Right lobe of liver (tissue), 6 donors: ENCODE data around the gene EPN3. TPM values are rescaled to one million over a fixed set of nuclear protein-coding genes. Genes with fewer than 3 reads are reported as not detected.

Experiments
- ATAC-seq, 4 donors: fragments of 200-7000 bp; cut with Tn5 transposase; one replicate each; pipeline ENCODE4 v1.9.1; 2020; ENCODE audit warnings: mild to moderate bottlenecking in 4 of 4, moderate library complexity in 4 of 4
- DNase-seq, 3 donors: peaks; one replicate each; pipeline ENCODE4 v3.0.0-alpha.2; 2020
- H3K27ac ChIP-seq, 3 donors: fragments of 200-600 bp; one replicate each; pipeline ENCODE4 v1.8.0; 2022
- H3K27me3 ChIP-seq, 2 donors: fragments of 200-600 bp; one replicate each; pipeline ENCODE4 v1.8.0; 2022
- H3K36me3 ChIP-seq, 4 donors: fragments of 200-600 bp; sonication (generic) in 1 of 4; one replicate each; pipeline versions ENCODE4 v1.5.1 to v1.8.0; 2017 to 2022; ENCODE audit warnings: control low read depth in 1 of 4
- H3K4me1 ChIP-seq, 4 donors: fragments of 200-600 bp; sonication (generic) in 1 of 4; one replicate each; pipeline versions ENCODE4 v1.5.1 to v1.8.0; 2017 to 2022; ENCODE audit warnings: control low read depth in 1 of 4
- H3K4me3 ChIP-seq, 3 donors: fragments of 200-600 bp; one replicate each; pipeline ENCODE4 v1.8.0; 2022
- H3K9me3 ChIP-seq, 4 donors: fragments of 200-600 bp; sonication (generic) in 1 of 4; one replicate each; pipeline versions ENCODE4 v1.5.1 to v1.8.0; 2017 to 2022; ENCODE audit warnings: control low read depth in 1 of 4
- CTCF ChIP-seq, 4 donors: fragments of 200-600 bp in 3 of 4; fragments of 450-650 bp in 1 of 4; IDR thresholded peaks; one replicate each; pipeline versions ENCODE4 v1.5.1 to v1.8.0; 2016 to 2022; ENCODE audit warnings: antibody characterized with exemption in 4 of 4, mild to moderate bottlenecking in 2 of 4
- POLR2A ChIP-seq: fragments of 450-650 bp; IDR thresholded peaks from one replicate; pipeline ENCODE4 v1.6.1; 2017; ENCODE audit warnings: antibody characterized with exemption, mild to moderate bottlenecking
- WGBS: methylation state at CpG from one replicate; pipeline ENCODE4 v1.1.6; 2018; ENCODE audit warnings: low coverage, low lambda C conversion rate; ENCODE audit not compliant: insufficient coverage; ENCODE audit errors: missing lambda C conversion rate; 5-methylcytosine and 5-hydroxymethylcytosine counted together
- intact Hi-C, 2 donors: fragments of 100-400 bp; cut with DNase I; formaldehyde crosslinking; loops; one replicate each; pipeline versions ENCODE4 v1.11.2 to v1.14.1; 2022
- total RNA-seq, 6 experiments: library from RNA; depleted of rRNA in 2 of 6; stranded (reverse); fragments of >200 nt in 2 of 6; fragmentation: NEBNext Ultra II Directional in 3 of 6; extraction: Animal tissue kit (Norgen Biotek cat#: 25700) in 3 of 6; gene quantifications; one replicate each; pipeline versions ENCODE4 v1.1.0 to v1.2.4, GENCODE V29; 2016 to 2023
- donor health status: DM: no; HTN: yes; CAD: no.
- donor health status: DM: no; HTN: no; CAD: no.
- donor health status: DM: no; HTN: no; CAD: no.
- donor health status: DM: no; HTN: yes; CAD: no.
- donor health status: DM: no; HTN: yes; CAD: no.

EPN3 gene
- total RNA-seq, 6 experiments from 2014 or later: 0.06 to 0.27 TPM; not detected in 4

DNA sequence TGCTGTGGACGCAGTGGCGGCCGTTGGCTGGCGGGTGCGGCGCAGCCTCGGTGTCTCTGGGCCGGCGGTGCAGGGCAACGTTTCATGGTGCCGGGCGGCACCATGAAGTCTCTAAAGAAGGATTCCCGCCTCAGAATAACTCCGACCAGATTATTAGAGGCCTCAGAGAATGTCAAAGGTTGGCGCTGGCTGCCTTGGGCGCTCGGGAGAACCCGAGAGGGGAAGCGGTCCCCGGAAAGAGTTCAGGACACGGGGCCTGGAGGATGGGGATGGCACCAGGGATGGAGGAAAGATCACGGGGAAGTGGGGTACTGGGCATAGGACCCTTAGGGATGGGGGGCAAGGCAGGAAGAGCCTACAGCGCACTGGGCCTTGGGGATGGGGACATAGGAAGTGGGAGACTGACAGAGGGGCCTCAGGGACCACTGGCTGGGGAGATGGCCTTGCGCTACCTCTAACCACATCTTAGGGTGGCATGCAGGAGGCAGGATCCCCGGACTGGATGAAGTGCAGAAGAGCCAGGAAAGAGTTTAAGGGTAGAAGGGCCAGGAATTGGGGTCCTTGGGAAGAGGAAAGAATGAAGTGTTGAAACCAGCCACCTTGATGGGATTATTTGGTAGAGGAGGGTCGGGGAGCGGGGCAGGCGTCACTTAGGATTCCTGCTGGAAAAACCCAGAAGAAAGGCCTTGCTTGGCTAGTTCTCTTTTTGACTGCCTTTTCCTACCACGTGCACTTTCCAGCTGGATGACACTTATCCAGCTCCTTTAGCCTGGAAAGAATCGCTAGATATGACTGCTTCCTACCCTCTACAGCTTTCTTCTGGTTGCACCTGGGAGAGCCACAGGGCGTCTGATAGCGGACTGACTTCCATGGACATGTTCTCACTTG lies 23.7 kb upstream of the EPN3 start:
- Histone ChIP-seq H3K36me3 (no peaks in the 10 kb centered on the region), H3K4me3 (peak overlapping the region; percentile 43 to 57 (median 49)), H3K4me1 (peaks cover 0 to 4% (median 0%) of the 10 kb centered on the region in 4 donors), H3K27ac (no peak overlapping the region), H3K9me3 (no peaks in the 10 kb centered on the region), H3K27me3 (no peaks in the 10 kb centered on the region)
- TF ChIP-seq POLR2A: no peak
- TF ChIP-seq CTCF (IDR thresholded peaks at IDR 0.05): no peak
- DNase-seq: no peak
- peak in 1 of 4 donors; percentile 18 for ATAC-seq
- 57% methylated on average over 19 of the region's 32 CpGs for WGBS
- intact Hi-C loops: no loop called here

- H3K27me3 ChIP-seq: no peaks in the 10 kb centered on the region
- ATAC-seq (no peak), DNase-seq (no peak)
- no peak for TF ChIP-seq CTCF (IDR thresholded peaks at IDR 0.05)
- intact Hi-C loops: no loop called here
- 62% methylated on average over 3 of the region's 3 CpGs for WGBS
- H3K4me1 ChIP-seq: peaks cover 0 to 11% (median 0%) of the 10 kb centered on the region in 4 donors
- H3K4me3 ChIP-seq: no peak overlapping the region
- H3K27ac ChIP-seq: no peak overlapping the region
- no peaks in the 10 kb centered on the region for H3K9me3 ChIP-seq
- H3K36me3 ChIP-seq: no peaks in the 10 kb centered on the region
Measured at GRCh38 chr17:50511058-50511457, 21.5 kb upstream of the EPN3 start.

DNA sequence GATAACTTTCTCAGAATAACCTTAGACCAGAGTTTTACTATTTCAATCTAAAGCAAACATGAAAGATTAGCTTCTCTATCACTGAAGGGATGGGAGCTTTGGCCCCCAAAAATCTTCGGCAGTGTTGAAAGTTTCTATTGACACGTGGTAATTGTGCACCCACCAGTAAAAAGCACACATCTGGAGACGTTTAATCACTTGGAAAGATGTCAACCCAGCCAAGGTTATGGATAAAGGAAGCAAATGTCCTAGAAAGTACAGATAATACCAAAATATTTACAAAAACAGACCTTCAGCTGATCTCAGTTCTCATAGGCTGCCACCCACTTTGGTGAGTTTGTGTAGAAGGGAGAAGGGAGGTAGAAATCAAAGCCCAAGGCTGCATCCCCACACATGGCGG lies 19.0 kb upstream of the EPN3 start:
- H3K9me3 ChIP-seq: no peaks in the 10 kb centered on the region
- TF ChIP-seq POLR2A (no peak), CTCF (IDR thresholded peaks at IDR 0.05) (no peak)
- peaks cover 0 to 7% (median 0%) of the 10 kb centered on the region in 4 donors for H3K4me1 ChIP-seq
- no peak for DNase-seq
- H3K36me3 ChIP-seq: no peaks in the 10 kb centered on the region
- H3K27me3 ChIP-seq: no peaks in the 10 kb centered on the region
- ATAC-seq: no peak
- H3K27ac ChIP-seq: no peak overlapping the region
- no peak overlapping the region for H3K4me3 ChIP-seq
- intact Hi-C loops: no loop called here
- WGBS: 60% methylated on average over 3 of the region's 4 CpGs

GRCh38 chr17:50514388-50514787 lies 18.1 kb upstream of the EPN3 start:
- no peak for TF ChIP-seq POLR2A
- TF ChIP-seq CTCF (IDR thresholded peaks at IDR 0.05): no peak
- WGBS: 53% methylated on average over 3 of the region's 3 CpGs
- H3K27me3 ChIP-seq: no peaks in the 10 kb centered on the region
- H3K4me3 ChIP-seq: no peak overlapping the region
- no peak for ATAC-seq
- H3K9me3 ChIP-seq: no peaks in the 10 kb centered on the region
- no peak for DNase-seq
- no peaks in the 10 kb centered on the region for H3K36me3 ChIP-seq
- intact Hi-C loops: no loop called here
- no peak overlapping the region for H3K27ac ChIP-seq
- peaks cover 0 to 7% (median 0%) of the 10 kb centered on the region in 4 donors for H3K4me1 ChIP-seq
